Vagina (tissue), 2 donors: Measurements from ENCODE around the gene ABHD12. TPM values are rescaled to one million over a fixed set of nuclear protein-coding genes. Genes with fewer than 3 reads are reported as not detected.

Experiments
- DNase-seq, 2 donors: peaks; one replicate each; pipeline ENCODE4 v3.0.0-alpha.2; 2017; ENCODE audit errors: extremely low spot score in 2 of 2
- H3K27ac ChIP-seq: fragments of 200-600 bp; sonication (generic); one replicate; pipeline ENCODE4 v1.5.1; 2019
- H3K27me3 ChIP-seq: fragments of 200-600 bp; sonication (generic); one replicate; pipeline ENCODE4 v1.5.1; 2019
- H3K36me3 ChIP-seq, 2 donors: fragments of 200-600 bp; sonication (generic); one replicate each; pipeline ENCODE4 v1.5.1; 2017 to 2019
- H3K4me1 ChIP-seq: fragments of 200-600 bp; sonication (generic); one replicate; pipeline ENCODE4 v1.5.1; 2019
- H3K4me3 ChIP-seq, 2 donors: fragments of 200-600 bp; sonication (generic); 1 replicate in 1 of 2; 2 replicates in 1 of 2; pipeline ENCODE4 v1.5.1; 2016 to 2019
- H3K9me3 ChIP-seq: fragments of 200-600 bp; sonication (generic); one replicate; pipeline ENCODE4 v1.5.1; 2019
- CTCF ChIP-seq, 3 experiments: fragments of 450-650 bp in 2 of 3; fragments of 200-600 bp in 1 of 3; sonication (generic) in 1 of 3; IDR thresholded peaks; one replicate each; pipeline ENCODE4 v1.5.1; 2017 to 2019; ENCODE audit warnings: antibody characterized with exemption in 3 of 3, mild to moderate bottlenecking in 2 of 3, moderate library complexity in 2 of 3
- POLR2A ChIP-seq, 2 donors: fragments of 450-650 bp; IDR thresholded peaks; one replicate each; pipeline ENCODE4 v1.6.1; 2017; ENCODE audit warnings: antibody characterized with exemption in 2 of 2, mild to moderate bottlenecking in 2 of 2, moderate library complexity in 2 of 2
- POLR2AphosphoS5 ChIP-seq, 2 donors: sonication (generic); formaldehyde crosslinking; IDR thresholded peaks; one replicate each; pipeline ENCODE4 v1.9.0; 2017; ENCODE audit warnings: antibody characterized with exemption in 2 of 2, mild to moderate bottlenecking in 2 of 2, low read depth in 1 of 2; ENCODE audit not compliant: insufficient read depth in 1 of 2
- intact Hi-C: fragments of 100-400 bp; cut with DNase I; formaldehyde crosslinking; loops from one replicate; pipeline ENCODE4 v1.15.1; 2023
- total RNA-seq: library from RNA; depleted of rRNA; stranded (reverse); fragments of >200 nt; gene quantifications from one replicate; pipeline ENCODE4 v1.2.3, GENCODE V29; 2016

The ABHD12 gene
- total RNA-seq, 1 donor from 2014 or later = 36.6 TPM

GRCh38 chr20:25280574-25281535 is 109.8 kb downstream of the ABHD12 start:
- Histone ChIP-seq H3K27me3 (no peaks in the 10 kb centered on the region), H3K4me1 (no peaks in the 10 kb centered on the region), H3K36me3 (peaks cover 0 to 91% of the 10 kb centered on the region in 2 donors), H3K27ac (no peak overlapping the region), H3K9me3 (no peaks in the 10 kb centered on the region), H3K4me3 (no peak overlapping the region)
- intact Hi-C loops = no loop called here
- TF ChIP-seq CTCF (IDR thresholded peaks at IDR 0.05) (no peak), POLR2A (IDR thresholded peaks at IDR 0.05) (no peak), POLR2AphosphoS5 (IDR thresholded peaks at IDR 0.05; ENCODE audit: insufficient read depth in 1 of 2, low read depth in 1 of 2) (no peak)
- no peak for DNase-seq

GRCh38 chr20:25280051-25280573 is 110.5 kb downstream of the ABHD12 start:
- TF ChIP-seq POLR2A (IDR thresholded peaks at IDR 0.05) = no peak
- TF ChIP-seq POLR2AphosphoS5 (IDR thresholded peaks at IDR 0.05; ENCODE audit: insufficient read depth in 1 of 2, low read depth in 1 of 2) = no peak
- no peak for TF ChIP-seq CTCF (IDR thresholded peaks at IDR 0.05)
- Histone ChIP-seq H3K27ac (no peak overlapping the region), H3K4me3 (no peak overlapping the region), H3K9me3 (no peaks in the 10 kb centered on the region), H3K4me1 (no peaks in the 10 kb centered on the region), H3K36me3 (peaks cover 0 to 87% of the 10 kb centered on the region in 2 donors), H3K27me3 (no peaks in the 10 kb centered on the region)
- intact Hi-C loops = no loop called here
- no peak for DNase-seq

GRCh38 chr20:25279403-25279802 is 111.2 kb downstream of the ABHD12 start:
- Histone ChIP-seq H3K27ac (no peak overlapping the region), H3K27me3 (no peaks in the 10 kb centered on the region), H3K36me3 (peaks cover 0 to 87% of the 10 kb centered on the region in 2 donors), H3K9me3 (no peaks in the 10 kb centered on the region), H3K4me1 (no peaks in the 10 kb centered on the region), H3K4me3 (no peak overlapping the region)
- intact Hi-C loops = no loop called here
- DNase-seq = no peak
- no peak for TF ChIP-seq POLR2AphosphoS5 (IDR thresholded peaks at IDR 0.05; ENCODE audit: insufficient read depth in 1 of 2, low read depth in 1 of 2)
- no peak for TF ChIP-seq POLR2A (IDR thresholded peaks at IDR 0.05)
- TF ChIP-seq CTCF (IDR thresholded peaks at IDR 0.05) = no peak

GRCh38 chr20:25278636-25279361 is 111.8 kb downstream of the ABHD12 start:
- Histone ChIP-seq H3K9me3 (no peaks in the 10 kb centered on the region), H3K27me3 (no peaks in the 10 kb centered on the region), H3K4me1 (no peaks in the 10 kb centered on the region), H3K4me3 (no peak overlapping the region), H3K36me3 (peaks cover 0 to 84% of the 10 kb centered on the region in 2 donors), H3K27ac (no peak overlapping the region)
- DNase-seq = no peak
- no peak for TF ChIP-seq POLR2AphosphoS5 (IDR thresholded peaks at IDR 0.05; ENCODE audit: insufficient read depth in 1 of 2, low read depth in 1 of 2)
- no peak for TF ChIP-seq POLR2A (IDR thresholded peaks at IDR 0.05)
- no peak for TF ChIP-seq CTCF (IDR thresholded peaks at IDR 0.05)
- intact Hi-C loops = no loop called here
